ENCODE results near the gene ABHD8. TPM values are rescaled to one million over a fixed set of nuclear protein-coding genes. Genes with fewer than 3 reads are reported as not detected.

ABHD8 gene
- total RNA-seq, 1 experiment from 2014 or later: 5.2 TPM

DNA sequence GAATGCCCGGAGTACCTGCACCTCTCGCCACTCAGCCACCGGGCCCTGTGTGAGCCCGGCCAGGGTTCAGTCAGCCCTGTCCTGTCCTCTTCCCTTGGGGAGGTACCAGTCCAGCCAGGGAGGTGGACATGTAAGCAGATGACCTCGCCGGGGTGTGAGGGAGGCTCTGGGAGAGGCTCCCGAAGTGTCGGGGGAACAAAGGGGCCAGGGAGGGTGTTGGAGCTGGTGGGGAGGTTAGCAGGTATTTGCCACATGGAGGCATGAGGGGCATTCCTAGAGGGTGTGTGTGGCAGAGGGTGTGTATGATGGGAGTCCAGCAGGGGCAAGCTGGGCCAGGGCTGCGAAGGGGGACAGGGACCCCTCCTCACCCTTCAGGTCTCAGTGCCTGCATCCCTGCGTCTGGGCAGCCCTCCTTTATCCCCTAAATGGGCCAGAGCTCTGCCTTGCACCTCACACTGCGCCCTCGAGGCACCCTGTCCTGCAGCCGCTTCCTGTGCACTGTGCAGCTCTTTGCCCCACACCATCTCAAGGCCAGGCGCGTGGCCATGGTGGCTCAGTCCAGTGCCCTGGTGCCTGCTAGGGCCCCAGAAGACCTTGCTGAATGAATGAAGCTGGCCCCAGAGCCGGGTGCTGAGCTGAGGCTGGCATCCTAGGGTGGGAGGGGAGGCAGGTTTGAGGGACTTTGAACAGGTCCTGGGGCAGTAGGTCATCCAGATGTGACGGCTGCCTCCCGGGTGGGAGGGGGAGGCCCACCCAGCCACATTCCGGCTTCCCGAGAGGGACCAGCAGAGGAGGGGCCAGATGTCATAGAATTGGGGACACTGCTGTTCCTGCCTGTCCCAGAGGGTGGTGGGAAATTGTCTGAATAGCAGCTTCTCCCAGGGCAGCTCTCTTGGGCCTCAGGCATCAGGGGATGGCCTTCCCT, 9.2 kb upstream of the ABHD8 start:
- peak overlapping the region; percentile 99 for H3K4me2 ChIP-seq (ENCODE audit: low read length)
- ChIA-PET CTCF (interaction anchor here (0.6 kb wide), 1 partner anchor 21 kb away, joined by 3 read pairs; no protein-coding TSS in a partner anchor), RAD21 (ENCODE audit: low non-redundant PET in 1 of 2, low total read pairs in 2 of 2, uncharacterized antibody in 2 of 2, unreplicated experiment in 2 of 2) (interaction anchor here in 1 of 2 experiments (0.8 kb wide), 1 partner anchor 20 kb away, joined by 4 read pairs; no protein-coding TSS in a partner anchor), POLR2A (no interaction called here)
- peaks cover 38 to 56% of the 10 kb centered on the region in 2 experiments for H3K4me1 ChIP-seq (ENCODE audit: control insufficient read depth in 1 of 2, insufficient read depth in 2 of 2, low read length in 2 of 2)
- TF ChIP-seq CBX3 (IDR thresholded peaks at IDR 0.05; ENCODE audit: low read depth): no peak
- TF ChIP-seq POLR2AphosphoS5 (IDR thresholded peaks at IDR 0.05; ENCODE audit: low read depth, low read length): peak; percentile 26; the same call in 1 of the 2 replicates
- H3K27me3 ChIP-seq (ENCODE audit: insufficient read depth, low read length): no peaks in the 10 kb centered on the region
- ATAC-seq (0 out of 2 replicates have a peak, but pooled peaks have one; percentile 0), DNase-seq (ENCODE audit: low read depth, low spot score) (no peak)
- intact Hi-C loops (cut with micrococcal nuclease): no loop called here
- peak overlapping the region; percentile 24 to 43 for H3K4me3 ChIP-seq (replicated peaks in 1 of 2; ENCODE audit: low read depth in 1 of 2, low read length in 2 of 2)
- no peaks in the 10 kb centered on the region for H3K9me2 ChIP-seq (ENCODE audit: insufficient read depth)
- H3K27ac ChIP-seq (ENCODE audit: low read depth, low read length): peak overlapping the region; percentile 77
- peaks cover 8 to 19% of the 10 kb centered on the region in 2 experiments for H3K36me3 ChIP-seq (ENCODE audit: control insufficient read depth in 1 of 2, insufficient read depth in 2 of 2, low read length in 2 of 2)
- no peaks in the 10 kb centered on the region for H3K9me3 ChIP-seq (ENCODE audit: control insufficient read depth in 1 of 2, insufficient read depth in 1 of 2, low read depth in 1 of 2, low read length in 2 of 2)
- H3K9ac ChIP-seq (ENCODE audit: low read length): peak overlapping the region; percentile 64
- no TSS peak for BruUV-seq (replicated peaks)
- H4K20me1 ChIP-seq (ENCODE audit: insufficient read depth): no peaks in the 10 kb centered on the region
- H3K79me2 ChIP-seq (ENCODE audit: insufficient read depth, low read length): peaks cover 47% of the 10 kb centered on the region
- H2AFZ ChIP-seq (ENCODE audit: low read depth, low read length, poor library complexity, severe bottlenecking): no peak overlapping the region

DNA sequence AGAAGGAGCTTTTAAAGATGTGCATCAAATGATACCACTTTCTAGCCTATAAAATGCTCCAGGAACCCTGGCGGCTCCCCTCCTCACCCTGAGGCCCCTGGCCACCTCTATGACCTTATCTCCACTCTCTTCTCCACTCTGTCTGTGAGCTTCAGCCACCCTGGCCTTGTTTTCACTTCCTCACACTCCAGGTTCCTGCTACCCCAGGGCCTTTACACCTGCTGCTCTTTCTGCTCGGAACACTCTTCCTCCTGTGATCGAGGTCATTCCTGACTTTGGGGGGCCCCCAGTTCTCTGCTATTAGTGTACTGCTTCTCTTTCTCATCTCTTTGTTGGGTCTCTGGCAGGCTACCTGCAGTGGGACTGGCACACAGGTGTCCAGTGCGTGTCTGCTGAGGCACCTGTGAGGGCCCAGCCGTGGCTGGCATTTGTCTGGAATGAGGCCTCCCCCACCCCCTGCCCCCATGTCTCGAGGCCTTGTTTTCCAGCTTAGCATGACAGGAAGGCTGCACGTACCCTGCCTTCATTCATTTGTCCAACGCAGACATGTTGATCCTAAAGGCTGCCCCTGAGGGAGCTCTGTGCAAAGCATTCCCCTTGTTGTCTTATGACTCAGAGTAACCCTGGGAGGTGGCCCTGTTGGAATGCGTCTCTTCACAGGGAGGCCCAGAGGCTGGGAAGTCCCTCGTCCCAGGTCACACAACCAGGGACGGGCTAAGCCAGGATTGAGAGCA, 8.4 kb upstream of the ABHD8 start:
- intact Hi-C loops (cut with micrococcal nuclease): no loop called here
- H3K4me3 ChIP-seq (replicated peaks in 1 of 2; ENCODE audit: low read depth in 1 of 2, low read length in 2 of 2): peak overlapping the region; percentile 24 to 43
- peak overlapping the region; percentile 99 for H3K4me2 ChIP-seq (ENCODE audit: low read length)
- H3K36me3 ChIP-seq (ENCODE audit: control insufficient read depth in 1 of 2, insufficient read depth in 2 of 2, low read length in 2 of 2): peaks cover 8 to 19% of the 10 kb centered on the region in 2 experiments
- peak; percentile 43; the same call in 1 of the 2 replicates for TF ChIP-seq SP1 (IDR thresholded peaks at IDR 0.05; ENCODE audit: low read depth)
- no peak for TF ChIP-seq POLR2AphosphoS5 (IDR thresholded peaks at IDR 0.05; ENCODE audit: low read depth, low read length)
- no peaks in the 10 kb centered on the region for H3K27me3 ChIP-seq (ENCODE audit: insufficient read depth, low read length)
- no peak for DNase-seq (ENCODE audit: low read depth, low spot score)
- no peaks in the 10 kb centered on the region for H3K9me3 ChIP-seq (ENCODE audit: control insufficient read depth in 1 of 2, insufficient read depth in 1 of 2, low read depth in 1 of 2, low read length in 2 of 2)
- H3K27ac ChIP-seq (ENCODE audit: low read depth, low read length): peak overlapping the region; percentile 77
- H3K9me2 ChIP-seq (ENCODE audit: insufficient read depth): no peaks in the 10 kb centered on the region
- no peaks in the 10 kb centered on the region for H4K20me1 ChIP-seq (ENCODE audit: insufficient read depth)
- ChIA-PET CTCF (interaction anchor here (0.6 kb wide), 1 partner anchor 22 kb away, joined by 3 read pairs; no protein-coding TSS in a partner anchor), POLR2A (no interaction called here), RAD21 (ENCODE audit: low non-redundant PET in 1 of 2, low total read pairs in 2 of 2, uncharacterized antibody in 2 of 2, unreplicated experiment in 2 of 2) (no interaction called here)
- H2AFZ ChIP-seq (ENCODE audit: low read depth, low read length, poor library complexity, severe bottlenecking): no peak overlapping the region
- BruUV-seq (replicated peaks): no TSS peak
- ATAC-seq: peak; percentile 41
- peaks cover 37 to 56% of the 10 kb centered on the region in 2 experiments for H3K4me1 ChIP-seq (ENCODE audit: control insufficient read depth in 1 of 2, insufficient read depth in 2 of 2, low read length in 2 of 2)
- peak overlapping the region; percentile 64 for H3K9ac ChIP-seq (ENCODE audit: low read length)
- H3K79me2 ChIP-seq (ENCODE audit: insufficient read depth, low read length): peaks cover 52% of the 10 kb centered on the region

All from HCT116 (cell line).